GM21723 (cell line): Measurements from ENCODE around the gene HS3ST6.
"Not testable (repeated sequence)": the region's sequence is repeated elsewhere in the genome, so short reads cannot be mapped to it uniquely, and the experiment has no call there.

ENCODE experiments used
- ATAC-seq: cut with Tn5 transposase; IDR thresholded peaks from one replicate; pipeline ENCODE4 v1.9.1; 2021; ENCODE audit warnings: mild to moderate bottlenecking, moderate library complexity; ENCODE audit not compliant: unreplicated experiment

The HS3ST6 gene

DNA sequence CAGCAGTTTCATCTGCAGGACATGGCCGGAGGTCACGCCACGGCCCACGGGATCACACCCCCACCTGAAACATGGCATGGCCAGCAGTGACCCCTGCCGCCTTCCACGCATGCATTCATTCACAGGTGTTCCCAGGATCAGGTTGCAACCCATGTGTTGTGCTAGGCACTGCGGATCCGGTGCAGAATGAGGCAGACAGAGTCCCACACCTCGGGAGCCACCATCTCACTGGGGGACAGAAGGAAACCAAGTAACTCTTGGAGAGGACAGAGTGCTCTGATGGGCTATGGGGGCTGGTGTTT, 29.1 kb upstream of the HS3ST6 start:
- ATAC-seq = no peak

DNA sequence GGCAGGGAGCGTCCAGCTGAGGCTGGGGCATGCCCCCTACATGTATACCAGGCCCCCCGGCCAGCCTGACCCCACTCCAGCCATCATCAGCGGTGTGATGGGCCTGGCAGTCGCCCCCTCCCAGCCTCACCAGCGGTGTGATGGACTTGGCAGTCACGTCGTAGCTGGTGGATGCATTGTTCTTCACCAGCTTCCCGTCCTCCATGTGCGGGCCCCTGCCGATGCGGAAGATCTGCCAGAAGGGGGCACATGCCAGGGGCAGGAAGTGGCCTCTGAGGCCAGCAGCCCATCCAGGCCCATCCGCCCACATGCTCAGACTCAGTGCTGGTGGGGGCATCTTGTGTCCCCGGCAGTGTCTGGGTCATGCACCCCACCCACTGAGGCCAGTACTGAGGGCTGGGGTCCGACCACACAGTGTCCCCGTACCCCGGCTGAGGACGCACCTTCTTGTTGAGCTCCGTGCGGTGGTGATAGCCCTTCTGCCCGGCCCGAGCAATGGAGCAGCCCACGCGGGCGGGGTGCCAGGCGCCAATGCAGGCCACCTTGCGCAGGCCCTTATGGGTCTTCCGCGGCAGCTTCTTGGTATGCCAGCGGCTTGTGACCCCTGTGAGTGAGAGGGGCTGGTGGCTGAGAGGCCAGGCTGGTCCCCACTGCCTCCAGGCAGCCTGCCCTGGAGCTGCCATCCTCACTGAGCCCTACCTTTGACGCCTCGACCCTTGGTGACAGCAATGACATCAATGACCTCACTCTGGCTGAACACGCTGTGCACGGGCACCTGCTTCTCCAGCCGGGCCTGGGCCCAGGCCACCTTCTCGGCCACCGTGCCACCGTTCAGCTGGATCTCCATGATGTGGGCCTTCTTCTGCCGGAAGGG, 28.5 kb upstream of the HS3ST6 start:
- no peak for ATAC-seq

DNA sequence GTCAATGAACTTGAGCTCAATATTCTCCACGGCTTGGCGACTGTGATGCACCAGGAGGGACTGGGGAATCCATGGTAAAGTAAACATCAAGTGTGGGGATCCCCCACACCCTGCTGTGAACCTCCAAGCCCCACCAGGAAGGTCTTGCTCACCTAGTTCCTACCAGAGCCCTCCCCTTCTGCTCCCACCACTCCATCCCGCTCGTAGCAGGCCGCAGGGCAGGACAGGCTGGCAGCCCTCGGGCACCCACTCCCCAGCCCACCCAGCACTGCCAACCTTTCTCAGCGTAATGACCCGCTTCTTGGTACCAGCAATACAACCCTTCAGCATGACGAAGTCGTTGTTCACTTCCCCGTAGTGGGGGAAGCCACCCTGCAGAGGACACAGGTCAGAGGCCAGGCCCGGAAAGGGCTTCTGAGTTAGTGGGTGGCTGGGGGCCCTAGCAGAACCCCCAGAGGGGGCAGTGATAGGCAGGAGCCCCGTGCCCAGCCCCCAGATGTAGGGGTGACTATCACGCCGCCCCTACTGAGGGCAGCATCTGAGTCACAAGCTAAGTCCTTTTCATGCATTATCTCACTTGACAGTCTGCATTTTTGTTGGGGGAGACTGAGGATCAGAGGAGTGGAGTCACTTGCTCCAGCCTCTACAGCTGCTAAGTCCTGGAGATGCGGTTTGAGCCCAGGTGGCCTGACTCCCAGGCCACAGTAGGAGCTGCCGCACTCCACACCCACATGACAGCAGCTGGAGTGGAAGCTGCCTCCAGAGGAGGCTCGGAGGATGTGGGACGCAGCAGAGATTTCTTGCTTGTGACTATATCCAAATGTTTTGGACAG, 27.6 kb upstream of the HS3ST6 start:
- ATAC-seq = no peak

GRCh38 chr16:1944612-1945199, 26.5 kb upstream of the HS3ST6 start:
- ATAC-seq = no peak

DNA sequence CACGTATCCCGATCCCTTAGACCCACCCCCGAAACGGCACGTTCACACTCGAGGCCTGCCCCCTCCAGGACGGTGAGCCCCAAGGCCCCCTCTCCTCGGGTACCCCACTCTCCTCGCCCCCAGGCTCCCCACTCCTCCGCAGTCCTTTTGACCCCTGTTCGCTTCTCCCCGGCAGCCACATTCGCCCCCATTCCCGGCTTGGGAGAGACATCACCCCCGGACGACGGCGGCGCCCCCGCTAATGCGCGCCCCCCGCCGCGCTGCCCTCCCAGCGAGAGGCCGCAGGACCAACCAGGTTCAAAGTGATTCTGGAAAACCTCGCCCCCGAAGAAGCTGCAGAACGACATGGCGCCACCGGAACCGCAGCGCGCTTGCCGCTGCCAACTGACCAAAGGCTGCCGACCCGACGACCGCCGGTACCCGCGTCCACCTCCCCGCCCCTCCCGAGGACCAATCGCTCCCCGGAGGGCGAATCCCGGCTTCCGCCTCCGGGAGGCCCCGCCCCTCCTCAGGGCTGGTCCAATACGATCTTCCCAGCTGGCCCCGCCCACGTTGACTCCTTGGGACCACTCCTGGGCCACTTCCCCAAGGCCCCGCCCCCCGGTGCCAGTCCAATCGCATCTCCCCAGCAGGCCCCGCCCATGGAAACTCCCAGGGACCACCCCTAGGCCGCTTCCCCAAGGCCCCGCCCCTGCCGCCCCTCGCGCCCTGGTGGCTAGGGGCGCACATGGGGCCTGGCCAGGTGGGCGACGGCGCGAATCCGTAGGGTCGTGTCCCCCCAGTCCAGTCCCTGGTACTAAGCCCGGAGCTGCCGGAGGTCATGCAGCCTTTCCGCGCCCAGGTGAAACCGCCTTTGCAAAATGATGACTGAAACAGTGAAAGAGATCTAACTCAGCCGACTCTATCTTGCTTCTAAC, 24.9 kb upstream of the HS3ST6 start, which contains the start of gene MSRB1:
Gene MSRB1 (minus strand): TSS at position 390 of the 917 bp plus-strand sequence. CDS start 43 bp downstream, at position 347.
- peak; percentile 84 for ATAC-seq

- no peak for ATAC-seq
Observed at GRCh38 chr16:1942047-1942809, 24.0 kb upstream of the HS3ST6 start.

DNA sequence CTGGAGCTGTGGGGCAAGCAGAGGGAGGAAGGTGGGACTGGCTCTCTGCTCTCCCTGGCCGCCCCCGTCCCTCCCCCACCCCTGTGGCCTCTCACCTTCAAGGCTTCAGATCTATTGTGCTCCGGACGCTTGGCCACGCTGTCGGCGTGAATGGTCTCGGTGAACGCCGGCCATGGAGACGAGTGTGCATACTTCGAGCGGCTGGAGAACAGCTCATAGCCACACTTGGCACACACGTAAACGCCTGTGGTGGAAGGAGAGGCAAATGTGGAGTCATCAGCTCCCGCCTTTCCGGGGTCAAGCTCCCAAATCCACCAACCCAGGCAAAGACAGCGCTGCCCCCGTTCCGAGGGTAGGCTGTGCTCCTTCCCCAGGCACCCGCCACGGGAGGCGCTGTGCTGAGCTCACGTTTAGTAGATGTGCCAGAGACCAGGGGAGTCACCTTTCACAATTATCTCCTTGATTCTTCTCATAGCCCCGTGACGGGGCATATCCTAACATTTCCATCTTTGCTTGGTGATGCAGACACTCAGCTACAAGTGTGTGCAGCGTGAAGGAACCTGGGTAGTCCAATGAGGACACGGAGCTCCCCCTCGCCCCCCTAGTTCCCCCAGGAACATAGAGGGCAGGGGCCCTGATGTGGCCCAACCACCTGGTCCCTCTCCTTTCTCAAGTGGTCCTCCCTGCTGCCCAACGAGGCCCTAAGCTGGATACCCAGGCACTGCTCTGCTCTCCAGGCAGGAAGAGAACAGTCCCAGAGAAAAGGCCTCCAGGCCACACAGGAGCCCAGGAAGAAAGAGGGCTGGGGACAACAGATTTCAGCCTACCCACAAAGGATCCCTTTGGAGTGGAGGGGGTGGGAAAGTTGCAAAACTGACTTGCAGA, 23.2 kb upstream of the HS3ST6 start:
- ATAC-seq = no peak

- no peak for ATAC-seq
Observed at GRCh38 chr16:1940273-1941161, 22.3 kb upstream of the HS3ST6 start.

DNA sequence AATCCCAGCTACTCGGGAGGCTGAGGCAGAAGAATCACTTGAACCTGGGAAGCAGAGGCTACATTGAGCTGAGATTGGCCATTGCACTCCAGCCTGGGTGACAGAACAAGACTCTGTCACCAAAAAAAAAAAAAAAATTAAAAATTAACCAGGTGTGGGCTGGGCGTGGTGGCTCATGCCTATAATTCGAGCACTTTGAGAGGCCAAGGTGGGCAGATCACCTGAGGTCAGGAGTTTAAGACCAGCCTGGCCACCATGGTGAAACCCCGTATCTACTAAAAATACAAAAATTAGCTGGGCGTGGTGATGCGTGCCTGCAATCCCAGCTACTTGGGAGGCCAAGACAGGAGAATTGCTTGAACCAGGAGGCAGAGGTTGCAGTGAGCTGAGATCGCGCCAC, 21.6 kb upstream of the HS3ST6 start:
- not testable (repeated sequence) for ATAC-seq

- no peak for ATAC-seq
Observed at GRCh38 chr16:1938910-1939309, 20.7 kb upstream of the HS3ST6 start.

- no peak for ATAC-seq
Observed at GRCh38 chr16:1938316-1938715, 20.1 kb upstream of the HS3ST6 start.

DNA sequence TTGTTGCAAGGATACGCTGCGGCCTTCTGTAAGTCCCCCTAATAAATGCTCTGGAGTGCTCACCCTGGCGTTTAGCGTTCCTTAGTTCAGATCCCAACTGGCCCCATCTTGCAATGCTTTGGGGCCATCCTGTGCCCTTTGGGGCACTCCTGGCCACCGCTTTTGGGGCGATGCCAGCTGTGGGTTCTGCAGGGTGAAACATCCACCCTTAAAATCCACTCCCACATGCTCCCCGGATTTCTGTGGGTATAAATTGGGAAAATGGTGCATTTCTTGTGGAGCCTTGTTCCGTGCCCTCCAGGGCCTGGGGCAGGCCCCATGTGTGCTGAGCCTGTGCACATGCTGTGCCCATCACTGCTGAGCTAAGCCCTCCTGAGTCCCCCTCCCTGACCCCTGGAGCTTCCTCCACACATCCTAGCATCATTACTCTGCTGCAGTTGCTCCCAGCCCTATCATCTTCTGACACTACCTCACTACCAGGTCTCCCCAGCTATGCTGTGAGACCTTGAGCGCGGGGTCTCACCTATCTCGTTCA, 18.8 kb upstream of the HS3ST6 start:
- ATAC-seq = no peak

- ATAC-seq = no peak
Observed at GRCh38 chr16:1933097-1933661, 15.0 kb upstream of the HS3ST6 start.

DNA sequence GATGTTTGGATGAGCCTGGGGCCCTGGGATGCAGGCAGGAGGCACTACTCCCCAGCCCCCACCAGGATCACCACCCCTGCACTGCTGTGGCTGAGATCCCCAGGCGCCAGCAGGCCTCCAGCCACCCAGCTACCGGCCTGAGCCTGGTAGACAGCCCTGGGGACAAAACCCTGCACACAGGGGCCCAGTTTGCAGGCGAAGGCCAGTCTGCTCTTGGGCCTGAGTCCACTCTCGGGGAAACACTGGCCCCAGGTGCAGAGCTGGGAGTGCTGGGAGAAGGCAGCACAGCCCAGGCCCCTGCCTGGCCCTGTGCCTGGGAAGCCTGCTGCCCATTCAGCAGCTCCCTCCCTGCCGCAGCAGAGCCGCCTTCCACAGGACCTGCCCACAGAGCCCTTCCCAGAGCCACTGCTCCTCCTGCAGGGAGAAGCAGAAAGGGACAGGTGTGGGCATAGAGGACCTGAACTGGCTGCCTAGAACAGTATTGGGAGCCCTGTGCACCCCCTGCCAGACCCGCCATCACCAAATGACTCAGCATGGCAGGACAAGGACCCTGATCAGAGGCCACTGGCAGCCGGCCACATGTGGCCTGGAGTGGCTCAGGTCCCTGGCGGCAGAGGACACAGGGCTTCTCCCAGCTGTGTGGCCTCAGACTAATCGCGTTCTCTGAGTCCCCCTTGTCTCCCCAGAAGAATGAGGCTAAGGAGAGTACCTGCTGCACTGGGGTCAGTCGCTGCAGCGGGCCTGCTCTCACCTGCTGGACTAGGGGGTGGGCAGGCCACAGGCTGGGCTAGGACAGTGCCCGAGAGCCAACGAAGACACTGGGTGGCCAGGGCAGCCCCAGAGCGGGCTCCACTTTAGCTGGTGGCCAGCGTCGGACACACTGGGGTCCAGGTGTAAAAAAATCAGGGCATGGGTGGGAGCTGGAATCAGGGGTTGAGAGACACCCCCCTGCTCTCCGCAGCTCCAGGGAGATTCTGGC, 14.1 kb upstream of the HS3ST6 start:
- no peak for ATAC-seq

- no peak for ATAC-seq
Observed at GRCh38 chr16:1930338-1930720, 12.1 kb upstream of the HS3ST6 start.
